HepG2 (cell line): ENCODE data around the gene SRD5A3. TPM values are rescaled to one million over a fixed set of nuclear protein-coding genes. Genes with fewer than 3 reads are reported as not detected.

ENCODE experiments used
- ATAC-seq: fragments of 200-7000 bp; cut with Tn5 transposase; 3 replicates; pipeline ENCODE4 v1.9.1; 2020; ENCODE audit warnings: mild to moderate bottlenecking, moderate library complexity
- BruUV-seq: library from RNA; stranded (reverse); fragments of 400-500 nt; replicated peaks from 2 replicates; lab custom pipeline; 2021; lab: Mats Ljungman, UMichigan
- CTCF ChIA-PET: fragments of 300-600 bp; formaldehyde crosslinking; extraction: SDS; loops from one replicate; lab custom pipeline; 2021; ENCODE audit warnings: low total read pairs, inconsistent platforms, low intra/inter-chr PET ratio; lab: Yijun Ruan, JAX
- POLR2A ChIA-PET: fragments of 350-600 bp; sonication (Branson Sonifier 250); formaldehyde crosslinking; loops from one replicate; lab custom pipeline; 2020; ENCODE audit warnings: antibody characterized with exemption, inconsistent platforms; lab: Yijun Ruan, JAX
- DNase-seq: peaks from one replicate; pipeline ENCODE4 v3.0.0-alpha.2; 2015; ENCODE audit warnings: low spot score
- FAIRE-seq: peaks from 3 replicates; lab custom pipeline; 2011; peaks lifted over from hg19 to GRCh38; lab: Jason Lieb, UNC
- H2AFZ ChIP-seq: one replicate; pipeline ENCODE4 v1.6.1; 2011; ENCODE audit warnings: low read length, inconsistent platforms
- H3K27ac ChIP-seq: fragments of 300-600 bp; 3 replicates; pipeline ENCODE4 v1.8.0; 2011; ENCODE audit warnings: mixed run types, mild to moderate bottlenecking, mixed read lengths, low read length, inconsistent platforms; ENCODE audit not compliant: insufficient read depth; ENCODE audit errors: extremely low read length
- H3K27me3 ChIP-seq, 2 experiments: fragments of 200-600 bp in 1 of 2; 2 replicates in 1 of 2; 3 replicates in 1 of 2; pipeline versions ENCODE4 v1.6.0 to v1.8.0; 2011; ENCODE audit warnings: low read length in 2 of 2, mild to moderate bottlenecking in 2 of 2, moderate library complexity in 2 of 2, inconsistent platforms in 1 of 2; ENCODE audit not compliant: insufficient read depth in 2 of 2, control insufficient read depth in 1 of 2
- H3K36me3 ChIP-seq, 2 experiments: fragments of 200-600 bp in 1 of 2; replicated peaks in 1 of 2; 2 replicates in 1 of 2; 3 replicates in 1 of 2; pipeline versions ENCODE4 v1.5.1 to v1.8.0; 2011; ENCODE audit warnings: low read length in 2 of 2, inconsistent platforms in 1 of 2; ENCODE audit not compliant: insufficient read depth in 2 of 2, control insufficient read depth in 1 of 2
- H3K4me1 ChIP-seq: 2 replicates; pipeline ENCODE4 v1.5.1; 2012; ENCODE audit warnings: low read length, inconsistent platforms; ENCODE audit not compliant: insufficient read depth
- H3K4me2 ChIP-seq: 2 replicates; pipeline ENCODE4 v1.6.0; 2011; ENCODE audit warnings: low read depth, low read length, inconsistent platforms
- H3K4me3 ChIP-seq, 3 experiments: fragments of 200-600 bp in 1 of 3; sonication (generic), shearing (Covaris generic) in 1 of 3; replicated peaks in 1 of 3; 2 replicates each; pipeline ENCODE4 v1.5.1; 2011 to 2016; ENCODE audit warnings: low read length in 3 of 3, inconsistent platforms in 2 of 3, low read depth in 2 of 3, mild to moderate bottlenecking in 2 of 3, control low read depth in 1 of 3, mixed read lengths in 1 of 3; ENCODE audit not compliant: insufficient read depth in 1 of 3
- H3K79me2 ChIP-seq: one replicate; pipeline ENCODE4 v1.6.1; 2011; ENCODE audit warnings: low read length, inconsistent platforms; ENCODE audit not compliant: insufficient read depth
- H3K9ac ChIP-seq: 2 replicates; pipeline ENCODE4 v1.6.0; 2011; ENCODE audit warnings: mild to moderate bottlenecking, low read depth, low read length, inconsistent platforms; ENCODE audit not compliant: insufficient read depth
- H3K9me3 ChIP-seq: 2 replicates; pipeline ENCODE4 v1.5.1; 2012; ENCODE audit warnings: mild to moderate bottlenecking, low read length
- H4K20me1 ChIP-seq: 2 replicates; pipeline ENCODE4 v1.6.0; 2011; ENCODE audit warnings: inconsistent platforms, mild to moderate bottlenecking, low read length, moderate library complexity; ENCODE audit not compliant: insufficient read depth
- GATAD2A ChIP-seq: IDR thresholded peaks from 2 replicates; pipeline ENCODE4 v1.6.1; 2016
- NFYC ChIP-seq: IDR thresholded peaks from 2 replicates; pipeline ENCODE4 v1.6.1; 2016; ENCODE audit warnings: missing genetic modification reagents, missing compliant biosample characterization
- POLR2AphosphoS2 ChIP-seq: IDR thresholded peaks from 2 replicates; pipeline ENCODE4 v1.6.1; 2011; ENCODE audit warnings: low read depth, low read length, improper control_type of control experiment
- ZBTB43 ChIP-seq: sonication (generic); formaldehyde crosslinking; conservative IDR thresholded peaks from 2 replicates; pipeline ENCODE4 v1.4.0; 2020; ENCODE audit warnings: missing genetic modification reagents
- ZNF672 ChIP-seq: sonication (generic); formaldehyde crosslinking; IDR thresholded peaks from 2 replicates; pipeline ENCODE4 v1.8.1; 2022; ENCODE audit warnings: missing genetic modification reagents
- ZNF691 ChIP-seq: sonication (generic); formaldehyde crosslinking; IDR thresholded peaks from 2 replicates; pipeline ENCODE4 v1.4.0; 2020; ENCODE audit warnings: missing genetic modification reagents, low read depth, mild to moderate bottlenecking, borderline replicate concordance
- WGBS: methylation state at CpG from one replicate; pipeline ENCODE4 v1.1.6; 2017; ENCODE audit warnings: low lambda C conversion rate; 5-methylcytosine and 5-hydroxymethylcytosine counted together
- in situ Hi-C: cut with HindIII; loops from 2 replicates; pipeline ENCODE4 v1.10.0; 2017; ENCODE audit warnings: low pct_unique_long_range_greater_than_20kb; ENCODE audit not compliant: extremely low pct_ligation_motif_present
- intact Hi-C: fragments of 100-400 bp; cut with micrococcal nuclease; formaldehyde crosslinking; loops from one replicate; pipeline ENCODE4 v1.10.0; 2022; ENCODE audit not compliant: unreplicated experiment
- polyA plus RNA-seq, 8 experiments: library from polyadenylated mRNA; depleted of rRNA in 3 of 8; stranded (reverse) in 7 of 8; unstranded in 1 of 8; fragments of >200 nt; fragmentation: Illumina TruSeq in 4 of 8; extraction: Trizol in 4 of 8; gene quantifications; 2 replicates each; pipeline versions ENCODE4 v1.2.1 to v1.2.3, GENCODE V29; 2011 to 2016; ENCODE audit warnings: low read depth in 4 of 8, missing spikeins in 1 of 8, mixed read lengths in 1 of 8; ENCODE audit not compliant: insufficient read depth in 1 of 8
- total RNA-seq, 5 experiments: library from RNA; depleted of rRNA; stranded (reverse); fragments of >200 nt; fragmentation: Illumina TruSeq; extraction: Trizol; gene quantifications; 2 replicates each; pipeline ENCODE4 v1.2.3, GENCODE V29; 2016; ENCODE audit warnings: low read depth in 1 of 5
- TF ChIP-seq, protein P1 (sequence below): sonication (generic); formaldehyde crosslinking; IDR thresholded peaks from 2 replicates; pipeline ENCODE4 v1.9.0; 2021; ENCODE audit warnings: missing genetic modification reagents, mild to moderate bottlenecking, borderline replicate concordance
- TF ChIP-seq, protein P2 (sequence below): sonication (generic); formaldehyde crosslinking; IDR thresholded peaks from 2 replicates; pipeline ENCODE4 v1.5.0; 2020; ENCODE audit warnings: mild to moderate bottlenecking, missing genetic modification reagents, borderline replicate concordance
- TF ChIP-seq, protein P3 (sequence below): sonication (generic); formaldehyde crosslinking; IDR thresholded peaks from 2 replicates; pipeline ENCODE4 v1.4.0; 2020; ENCODE audit warnings: missing genetic modification reagents, mild to moderate bottlenecking, borderline replicate concordance

The SRD5A3 gene
- total and polyA plus RNA-seq, 2 of the 13 experiments (the other 11 are each of a cell fraction or from before 2014, with no cell fraction given): 12.4 to 18.4 TPM

DNA sequence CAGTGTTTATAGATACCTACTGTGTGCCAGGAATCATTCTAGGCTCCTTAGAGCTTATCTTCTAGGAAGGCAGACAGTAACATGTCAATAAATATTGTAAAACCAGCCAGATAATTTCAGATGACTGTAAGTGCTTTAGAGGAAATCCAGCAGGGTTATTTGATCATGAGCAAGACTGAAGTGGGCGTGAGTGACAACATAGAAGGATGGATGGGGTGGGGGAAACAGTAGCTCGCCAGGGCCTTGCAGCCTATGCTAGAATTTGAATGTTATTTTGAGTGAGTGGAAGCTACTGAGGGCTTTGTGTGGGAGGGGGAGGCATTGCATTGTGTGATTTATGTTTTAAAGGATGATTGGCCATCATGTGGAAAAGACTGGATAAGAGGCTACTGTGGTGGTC lies 6.7 kb downstream of the SRD5A3 start:
- 98% methylated on average over 2 of the region's 2 CpGs for WGBS
- Histone ChIP-seq H4K20me1 (no peaks in the 10 kb centered on the region), H2AFZ (no peak overlapping the region), H3K9me3 (no peaks in the 10 kb centered on the region), H3K27ac (no peak overlapping the region), H3K36me3 (no peaks in the 10 kb centered on the region), H3K79me2 (no peaks in the 10 kb centered on the region), H3K27me3 (no peaks in the 10 kb centered on the region), H3K4me2 (no peak overlapping the region), H3K9ac (no peak overlapping the region), H3K4me1 (peaks cover 17% of the 10 kb centered on the region), H3K4me3 (no peak overlapping the region)
- POLR2A ChIA-PET: no interaction called here
- no peak for ATAC-seq
- FAIRE-seq: no peak
- intact Hi-C loops: no loop called here
- no TSS peak for BruUV-seq
- in situ Hi-C loops: no loop called here
- CTCF ChIA-PET: no interaction called here
- no peak for DNase-seq
- TF ChIP-seq, protein P1, sequence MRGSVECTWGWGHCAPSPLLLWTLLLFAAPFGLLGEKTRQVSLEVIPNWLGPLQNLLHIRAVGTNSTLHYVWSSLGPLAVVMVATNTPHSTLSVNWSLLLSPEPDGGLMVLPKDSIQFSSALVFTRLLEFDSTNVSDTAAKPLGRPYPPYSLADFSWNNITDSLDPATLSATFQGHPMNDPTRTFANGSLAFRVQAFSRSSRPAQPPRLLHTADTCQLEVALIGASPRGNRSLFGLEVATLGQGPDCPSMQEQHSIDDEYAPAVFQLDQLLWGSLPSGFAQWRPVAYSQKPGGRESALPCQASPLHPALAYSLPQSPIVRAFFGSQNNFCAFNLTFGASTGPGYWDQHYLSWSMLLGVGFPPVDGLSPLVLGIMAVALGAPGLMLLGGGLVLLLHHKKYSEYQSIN (CRISPR knock-in tag): no peak
- TF ChIP-seq GATAD2A (CRISPR knock-in tag) (no peak), ZBTB43 (CRISPR knock-in tag) (no peak), ZNF691 (CRISPR knock-in tag) (no peak), ZNF672 (CRISPR knock-in tag) (no peak), NFYC (no peak), POLR2AphosphoS2 (no peak)
- TF ChIP-seq, protein P2, sequence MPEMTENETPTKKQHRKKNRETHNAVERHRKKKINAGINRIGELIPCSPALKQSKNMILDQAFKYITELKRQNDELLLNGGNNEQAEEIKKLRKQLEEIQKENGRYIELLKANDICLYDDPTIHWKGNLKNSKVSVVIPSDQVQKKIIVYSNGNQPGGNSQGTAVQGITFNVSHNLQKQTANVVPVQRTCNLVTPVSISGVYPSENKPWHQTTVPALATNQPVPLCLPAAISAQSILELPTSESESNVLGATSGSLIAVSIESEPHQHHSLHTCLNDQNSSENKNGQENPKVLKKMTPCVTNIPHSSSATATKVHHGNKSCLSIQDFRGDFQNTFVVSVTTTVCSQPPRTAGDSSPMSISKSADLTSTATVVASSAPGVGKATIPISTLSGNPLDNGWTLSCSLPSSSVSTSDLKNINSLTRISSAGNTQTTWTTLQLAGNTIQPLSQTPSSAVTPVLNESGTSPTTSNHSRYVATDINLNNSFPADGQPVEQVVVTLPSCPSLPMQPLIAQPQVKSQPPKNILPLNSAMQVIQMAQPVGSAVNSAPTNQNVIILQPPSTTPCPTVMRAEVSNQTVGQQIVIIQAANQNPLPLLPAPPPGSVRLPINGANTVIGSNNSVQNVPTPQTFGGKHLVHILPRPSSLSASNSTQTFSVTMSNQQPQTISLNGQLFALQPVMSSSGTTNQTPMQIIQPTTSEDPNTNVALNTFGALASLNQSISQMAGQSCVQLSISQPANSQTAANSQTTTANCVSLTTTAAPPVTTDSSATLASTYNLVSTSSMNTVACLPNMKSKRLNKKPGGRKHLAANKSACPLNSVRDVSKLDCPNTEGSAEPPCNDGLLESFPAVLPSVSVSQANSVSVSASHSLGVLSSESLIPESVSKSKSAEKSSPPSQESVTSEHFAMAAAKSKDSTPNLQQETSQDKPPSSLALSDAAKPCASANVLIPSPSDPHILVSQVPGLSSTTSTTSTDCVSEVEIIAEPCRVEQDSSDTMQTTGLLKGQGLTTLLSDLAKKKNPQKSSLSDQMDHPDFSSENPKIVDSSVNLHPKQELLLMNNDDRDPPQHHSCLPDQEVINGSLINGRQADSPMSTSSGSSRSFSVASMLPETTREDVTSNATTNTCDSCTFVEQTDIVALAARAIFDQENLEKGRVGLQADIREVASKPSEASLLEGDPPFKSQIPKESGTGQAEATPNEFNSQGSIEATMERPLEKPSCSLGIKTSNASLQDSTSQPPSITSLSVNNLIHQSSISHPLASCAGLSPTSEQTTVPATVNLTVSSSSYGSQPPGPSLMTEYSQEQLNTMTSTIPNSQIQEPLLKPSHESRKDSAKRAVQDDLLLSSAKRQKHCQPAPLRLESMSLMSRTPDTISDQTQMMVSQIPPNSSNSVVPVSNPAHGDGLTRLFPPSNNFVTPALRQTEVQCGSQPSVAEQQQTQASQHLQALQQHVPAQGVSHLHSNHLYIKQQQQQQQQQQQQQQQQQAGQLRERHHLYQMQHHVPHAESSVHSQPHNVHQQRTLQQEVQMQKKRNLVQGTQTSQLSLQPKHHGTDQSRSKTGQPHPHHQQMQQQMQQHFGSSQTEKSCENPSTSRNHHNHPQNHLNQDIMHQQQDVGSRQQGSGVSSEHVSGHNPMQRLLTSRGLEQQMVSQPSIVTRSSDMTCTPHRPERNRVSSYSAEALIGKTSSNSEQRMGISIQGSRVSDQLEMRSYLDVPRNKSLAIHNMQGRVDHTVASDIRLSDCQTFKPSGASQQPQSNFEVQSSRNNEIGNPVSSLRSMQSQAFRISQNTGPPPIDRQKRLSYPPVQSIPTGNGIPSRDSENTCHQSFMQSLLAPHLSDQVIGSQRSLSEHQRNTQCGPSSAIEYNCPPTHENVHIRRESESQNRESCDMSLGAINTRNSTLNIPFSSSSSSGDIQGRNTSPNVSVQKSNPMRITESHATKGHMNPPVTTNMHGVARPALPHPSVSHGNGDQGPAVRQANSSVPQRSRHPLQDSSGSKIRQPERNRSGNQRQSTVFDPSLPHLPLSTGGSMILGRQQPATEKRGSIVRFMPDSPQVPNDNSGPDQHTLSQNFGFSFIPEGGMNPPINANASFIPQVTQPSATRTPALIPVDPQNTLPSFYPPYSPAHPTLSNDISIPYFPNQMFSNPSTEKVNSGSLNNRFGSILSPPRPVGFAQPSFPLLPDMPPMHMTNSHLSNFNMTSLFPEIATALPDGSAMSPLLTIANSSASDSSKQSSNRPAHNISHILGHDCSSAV (CRISPR knock-in tag): no peak
- TF ChIP-seq, protein P3, sequence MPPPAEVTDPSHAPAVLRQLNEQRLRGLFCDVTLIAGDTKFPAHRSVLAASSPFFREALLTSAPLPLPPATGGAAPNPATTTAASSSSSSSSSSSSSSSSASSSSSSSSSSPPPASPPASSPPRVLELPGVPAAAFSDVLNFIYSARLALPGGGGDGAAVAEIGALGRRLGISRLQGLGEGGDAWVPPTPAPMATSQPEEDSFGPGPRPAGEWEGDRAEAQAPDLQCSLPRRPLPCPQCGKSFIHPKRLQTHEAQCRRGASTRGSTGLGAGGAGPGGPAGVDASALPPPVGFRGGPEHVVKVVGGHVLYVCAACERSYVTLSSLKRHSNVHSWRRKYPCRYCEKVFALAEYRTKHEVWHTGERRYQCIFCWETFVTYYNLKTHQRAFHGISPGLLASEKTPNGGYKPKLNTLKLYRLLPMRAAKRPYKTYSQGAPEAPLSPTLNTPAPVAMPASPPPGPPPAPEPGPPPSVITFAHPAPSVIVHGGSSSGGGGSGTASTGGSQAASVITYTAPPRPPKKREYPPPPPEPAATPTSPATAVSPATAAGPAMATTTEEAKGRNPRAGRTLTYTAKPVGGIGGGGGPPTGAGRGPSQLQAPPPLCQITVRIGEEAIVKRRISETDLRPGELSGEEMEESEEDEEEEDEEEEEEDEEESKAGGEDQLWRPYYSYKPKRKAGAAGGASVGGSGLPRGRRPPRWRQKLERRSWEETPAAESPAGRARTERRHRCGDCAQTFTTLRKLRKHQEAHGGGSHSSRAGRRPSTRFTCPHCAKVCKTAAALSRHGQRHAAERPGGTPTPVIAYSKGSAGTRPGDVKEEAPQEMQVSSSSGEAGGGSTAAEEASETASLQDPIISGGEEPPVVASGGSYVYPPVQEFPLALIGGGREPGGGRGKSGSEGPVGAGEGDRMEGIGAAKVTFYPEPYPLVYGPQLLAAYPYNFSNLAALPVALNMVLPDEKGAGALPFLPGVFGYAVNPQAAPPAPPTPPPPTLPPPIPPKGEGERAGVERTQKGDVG: no peak
